ENCODE measurements around the gene ZNF583. TPM values are rescaled to one million over a fixed set of nuclear protein-coding genes. Genes with fewer than 3 reads are reported as not detected.

ZNF583 gene
- total and polyA plus RNA-seq, 9 of the 15 experiments (the other 6 are each of a cell fraction or from before 2014, with no cell fraction given): 0.92 to 6.7 (median 3.0) TPM

- Histone ChIP-seq H3K9ac (ENCODE audit: insufficient read depth in 1 of 2, low read depth in 2 of 2, low read length in 2 of 2) (no peak overlapping the region), H3K9me1 (ENCODE audit: control insufficient read depth, insufficient read depth, low read length) (no peaks in the 10 kb centered on the region), H3K79me2 (ENCODE audit: control insufficient read depth, insufficient read depth, low read length) (peaks cover 29% of the 10 kb centered on the region), H3K27ac (ENCODE audit: extremely low read depth, low read depth, low read length) (no peak overlapping the region), H3K9me3 (replicated peaks; ENCODE audit: control insufficient read depth, insufficient read depth, low read depth, low read length) (peaks cover 11% of the 10 kb centered on the region), H3K36me3 (ENCODE audit: control insufficient read depth, insufficient read depth, low read length) (peaks cover 57% of the 10 kb centered on the region), H3K4me3 (no peak overlapping the region), H3K27me3 (ENCODE audit: control insufficient read depth in 2 of 2, insufficient read depth in 2 of 2, low read length in 2 of 2) (no peaks in the 10 kb centered on the region), H2AFZ (ENCODE audit: low read depth, low read length) (no peak overlapping the region), H4K20me1 (replicated peaks; ENCODE audit: control insufficient read depth, insufficient read depth, low read length) (no peaks in the 10 kb centered on the region), H3K4me1 (replicated peaks in 1 of 2; ENCODE audit: control insufficient read depth in 2 of 2, insufficient read depth in 2 of 2, low read length in 2 of 2) (peaks cover 0 to 7% of the 10 kb centered on the region in 2 experiments; a peak in 2 of 5 replicates), H3K4me2 (ENCODE audit: insufficient read depth, low read length) (no peak overlapping the region)
- ChIA-PET POLR2A (interaction anchor here (1.0 kb wide), 1 partner anchor 17 kb away, joined by 3 read pairs; no protein-coding TSS in a partner anchor), CTCF (ENCODE audit: low intra/inter-chr PET ratio) (interaction anchor here (0.6 kb wide), 1 partner anchor 302 kb away, joined by 3 read pairs; no protein-coding TSS in a partner anchor)
- no peak for FAIRE-seq
- no peak for TF ChIP-seq CEBPG (CRISPR knock-in tag; IDR thresholded peaks at IDR 0.05)
- peak; percentile 55 to 96; a peak in 3 of 4 replicates for TF ChIP-seq CEBPG (tag; conservative IDR thresholded peaks at IDR 0.05 in 1 of 2, IDR thresholded peaks at IDR 0.05 in 1 of 2)
- TF ChIP-seq CEBPB (tag; IDR thresholded peaks at IDR 0.05): peak; percentile 93
- TF ChIP-seq ARID4B (CRISPR knock-in tag; IDR thresholded peaks at IDR 0.05): no peak
- TF ChIP-seq, protein P1, sequence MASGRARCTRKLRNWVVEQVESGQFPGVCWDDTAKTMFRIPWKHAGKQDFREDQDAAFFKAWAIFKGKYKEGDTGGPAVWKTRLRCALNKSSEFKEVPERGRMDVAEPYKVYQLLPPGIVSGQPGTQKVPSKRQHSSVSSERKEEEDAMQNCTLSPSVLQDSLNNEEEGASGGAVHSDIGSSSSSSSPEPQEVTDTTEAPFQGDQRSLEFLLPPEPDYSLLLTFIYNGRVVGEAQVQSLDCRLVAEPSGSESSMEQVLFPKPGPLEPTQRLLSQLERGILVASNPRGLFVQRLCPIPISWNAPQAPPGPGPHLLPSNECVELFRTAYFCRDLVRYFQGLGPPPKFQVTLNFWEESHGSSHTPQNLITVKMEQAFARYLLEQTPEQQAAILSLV (tag; IDR thresholded peaks at IDR 0.05): peak; percentile 51; the same call in 1 of the 2 replicates
- 69% methylated on average over 3 of the region's 3 CpGs for WGBS (ENCODE audit: insufficient coverage, low coverage, missing lambda C conversion rate)
- ATAC-seq: no peak
- intact Hi-C loops (cut with micrococcal nuclease) (no loop called here), in situ Hi-C loops (cut with MboI) (no loop called here)
- no peak for DNase-seq (ENCODE audit: extremely low read depth in 1 of 4, low spot score in 3 of 4)
- BruUV-seq (replicated peaks): no TSS peak
Observed at GRCh38 chr19:56369886-56370676, 34.1 kb upstream of the ZNF583 start.
